ENCODE data around the gene DMRTC2.

DNA sequence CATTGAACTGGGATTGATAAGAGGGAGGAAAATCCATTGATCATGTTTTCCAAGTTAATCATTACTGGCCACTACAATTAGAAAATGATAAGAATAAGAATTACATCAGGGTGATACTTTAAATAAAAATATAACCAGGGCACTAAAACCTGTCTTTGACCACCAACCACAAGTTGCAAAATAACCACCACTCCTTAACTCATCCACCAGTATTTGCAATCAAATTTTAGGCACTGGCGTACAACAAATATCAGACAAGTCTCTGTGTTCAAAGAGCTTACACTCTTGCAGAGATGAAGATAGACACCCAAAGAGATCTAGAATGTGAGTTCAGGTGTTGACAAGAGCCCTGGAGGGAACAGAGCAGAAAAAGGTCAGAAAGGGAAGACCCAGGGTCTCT is 47.9 kb upstream of the DMRTC2 start:
- no peak for TF ChIP-seq ZNF778 (CRISPR knock-in tag; IDR thresholded peaks at IDR 0.05)
- TF ChIP-seq JUND (IDR thresholded peaks at IDR 0.05; ENCODE audit: borderline replicate concordance, low read depth, low read length): no peak
- no peak for TF ChIP-seq JUND (tag; IDR thresholded peaks at IDR 0.05; ENCODE audit: borderline replicate concordance, low read depth, low read length)
- TF ChIP-seq, protein P1, sequence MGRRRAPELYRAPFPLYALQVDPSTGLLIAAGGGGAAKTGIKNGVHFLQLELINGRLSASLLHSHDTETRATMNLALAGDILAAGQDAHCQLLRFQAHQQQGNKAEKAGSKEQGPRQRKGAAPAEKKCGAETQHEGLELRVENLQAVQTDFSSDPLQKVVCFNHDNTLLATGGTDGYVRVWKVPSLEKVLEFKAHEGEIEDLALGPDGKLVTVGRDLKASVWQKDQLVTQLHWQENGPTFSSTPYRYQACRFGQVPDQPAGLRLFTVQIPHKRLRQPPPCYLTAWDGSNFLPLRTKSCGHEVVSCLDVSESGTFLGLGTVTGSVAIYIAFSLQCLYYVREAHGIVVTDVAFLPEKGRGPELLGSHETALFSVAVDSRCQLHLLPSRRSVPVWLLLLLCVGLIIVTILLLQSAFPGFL (CRISPR knock-in tag; IDR thresholded peaks at IDR 0.05): no peak
- no peak for TF ChIP-seq ZNF274 (IDR thresholded peaks at IDR 0.05; ENCODE audit: borderline replicate concordance, low read depth, low read length)
- no peak for TF ChIP-seq HCFC1 (IDR thresholded peaks at IDR 0.05; ENCODE audit: low read depth, low read length)
- no peak for TF ChIP-seq TGIF2 (CRISPR knock-in tag; IDR thresholded peaks at IDR 0.05)
- no peak for TF ChIP-seq BMI1 (IDR thresholded peaks at IDR 0.05; ENCODE audit: low read length)
- TF ChIP-seq, protein P2, sequence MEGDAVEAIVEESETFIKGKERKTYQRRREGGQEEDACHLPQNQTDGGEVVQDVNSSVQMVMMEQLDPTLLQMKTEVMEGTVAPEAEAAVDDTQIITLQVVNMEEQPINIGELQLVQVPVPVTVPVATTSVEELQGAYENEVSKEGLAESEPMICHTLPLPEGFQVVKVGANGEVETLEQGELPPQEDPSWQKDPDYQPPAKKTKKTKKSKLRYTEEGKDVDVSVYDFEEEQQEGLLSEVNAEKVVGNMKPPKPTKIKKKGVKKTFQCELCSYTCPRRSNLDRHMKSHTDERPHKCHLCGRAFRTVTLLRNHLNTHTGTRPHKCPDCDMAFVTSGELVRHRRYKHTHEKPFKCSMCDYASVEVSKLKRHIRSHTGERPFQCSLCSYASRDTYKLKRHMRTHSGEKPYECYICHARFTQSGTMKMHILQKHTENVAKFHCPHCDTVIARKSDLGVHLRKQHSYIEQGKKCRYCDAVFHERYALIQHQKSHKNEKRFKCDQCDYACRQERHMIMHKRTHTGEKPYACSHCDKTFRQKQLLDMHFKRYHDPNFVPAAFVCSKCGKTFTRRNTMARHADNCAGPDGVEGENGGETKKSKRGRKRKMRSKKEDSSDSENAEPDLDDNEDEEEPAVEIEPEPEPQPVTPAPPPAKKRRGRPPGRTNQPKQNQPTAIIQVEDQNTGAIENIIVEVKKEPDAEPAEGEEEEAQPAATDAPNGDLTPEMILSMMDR (IDR thresholded peaks at IDR 0.05 in 2 of 3, conservative IDR thresholded peaks at IDR 0.05 in 1 of 3; ENCODE audit: insufficient read depth in 2 of 3, low read depth in 1 of 3, low read length in 3 of 3): no peak
- TF ChIP-seq EGR1 (conservative IDR thresholded peaks at IDR 0.05): no peak
- TF ChIP-seq, protein P3, sequence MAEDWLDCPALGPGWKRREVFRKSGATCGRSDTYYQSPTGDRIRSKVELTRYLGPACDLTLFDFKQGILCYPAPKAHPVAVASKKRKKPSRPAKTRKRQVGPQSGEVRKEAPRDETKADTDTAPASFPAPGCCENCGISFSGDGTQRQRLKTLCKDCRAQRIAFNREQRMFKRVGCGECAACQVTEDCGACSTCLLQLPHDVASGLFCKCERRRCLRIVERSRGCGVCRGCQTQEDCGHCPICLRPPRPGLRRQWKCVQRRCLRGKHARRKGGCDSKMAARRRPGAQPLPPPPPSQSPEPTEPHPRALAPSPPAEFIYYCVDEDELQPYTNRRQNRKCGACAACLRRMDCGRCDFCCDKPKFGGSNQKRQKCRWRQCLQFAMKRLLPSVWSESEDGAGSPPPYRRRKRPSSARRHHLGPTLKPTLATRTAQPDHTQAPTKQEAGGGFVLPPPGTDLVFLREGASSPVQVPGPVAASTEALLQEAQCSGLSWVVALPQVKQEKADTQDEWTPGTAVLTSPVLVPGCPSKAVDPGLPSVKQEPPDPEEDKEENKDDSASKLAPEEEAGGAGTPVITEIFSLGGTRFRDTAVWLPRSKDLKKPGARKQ (CRISPR knock-in tag; IDR thresholded peaks at IDR 0.05): no peak
- TF ChIP-seq, protein P4, sequence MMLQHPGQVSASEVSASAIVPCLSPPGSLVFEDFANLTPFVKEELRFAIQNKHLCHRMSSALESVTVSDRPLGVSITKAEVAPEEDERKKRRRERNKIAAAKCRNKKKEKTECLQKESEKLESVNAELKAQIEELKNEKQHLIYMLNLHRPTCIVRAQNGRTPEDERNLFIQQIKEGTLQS (IDR thresholded peaks at IDR 0.05): no peak
- TF ChIP-seq, protein P4 (CRISPR knock-in tag; conservative IDR thresholded peaks at IDR 0.05): no peak
- TF ChIP-seq POLR2AphosphoS5 (IDR thresholded peaks at IDR 0.05; ENCODE audit: control insufficient read depth, insufficient read depth, low read depth, low read length): no peak
- TF ChIP-seq MYC (IDR thresholded peaks at IDR 0.05; ENCODE audit: low read depth, low read length): no peak
- TF ChIP-seq MYC (CRISPR knock-in tag; IDR thresholded peaks at IDR 0.05; ENCODE audit: borderline replicate concordance, low read depth): no peak
- TF ChIP-seq EZH2 (IDR thresholded peaks at IDR 0.05; ENCODE audit: borderline replicate concordance, low read depth, low read length): no peak
